ENCODE data around the gene CHRND.
"Not testable (repeated sequence)": the region's sequence is repeated elsewhere in the genome, so short reads cannot be mapped to it uniquely, and the experiment has no call there.

The CHRND gene

GRCh38 chr2:232541961-232542714 lies 16.2 kb downstream of the CHRND start:
- DNase-seq (ENCODE audit: low read depth, low spot score) = no peak

GRCh38 chr2:232542715-232543467 lies 16.9 kb downstream of the CHRND start:
- DNase-seq (ENCODE audit: low read depth, low spot score) = no peak

DNA sequence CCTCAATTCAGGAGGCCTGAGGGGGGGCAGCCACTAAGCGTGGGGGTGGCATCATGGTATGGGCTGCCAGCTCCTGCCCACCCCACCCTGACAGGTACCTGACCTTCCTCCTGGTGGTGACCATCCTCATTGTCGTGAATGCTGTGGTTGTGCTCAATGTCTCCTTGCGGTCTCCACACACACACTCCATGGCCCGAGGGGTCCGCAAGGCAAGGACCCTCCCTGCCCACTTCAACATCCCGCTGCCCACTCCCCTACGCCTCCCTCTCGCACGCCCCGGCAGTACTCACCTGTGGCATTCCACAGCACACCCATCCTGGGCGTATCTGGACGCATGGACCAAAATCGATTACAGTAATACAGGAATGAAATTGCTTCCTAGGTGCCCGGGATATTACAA lies 17.5 kb downstream of the CHRND start:
- no peak for DNase-seq (ENCODE audit: low read depth, low spot score)

DNA sequence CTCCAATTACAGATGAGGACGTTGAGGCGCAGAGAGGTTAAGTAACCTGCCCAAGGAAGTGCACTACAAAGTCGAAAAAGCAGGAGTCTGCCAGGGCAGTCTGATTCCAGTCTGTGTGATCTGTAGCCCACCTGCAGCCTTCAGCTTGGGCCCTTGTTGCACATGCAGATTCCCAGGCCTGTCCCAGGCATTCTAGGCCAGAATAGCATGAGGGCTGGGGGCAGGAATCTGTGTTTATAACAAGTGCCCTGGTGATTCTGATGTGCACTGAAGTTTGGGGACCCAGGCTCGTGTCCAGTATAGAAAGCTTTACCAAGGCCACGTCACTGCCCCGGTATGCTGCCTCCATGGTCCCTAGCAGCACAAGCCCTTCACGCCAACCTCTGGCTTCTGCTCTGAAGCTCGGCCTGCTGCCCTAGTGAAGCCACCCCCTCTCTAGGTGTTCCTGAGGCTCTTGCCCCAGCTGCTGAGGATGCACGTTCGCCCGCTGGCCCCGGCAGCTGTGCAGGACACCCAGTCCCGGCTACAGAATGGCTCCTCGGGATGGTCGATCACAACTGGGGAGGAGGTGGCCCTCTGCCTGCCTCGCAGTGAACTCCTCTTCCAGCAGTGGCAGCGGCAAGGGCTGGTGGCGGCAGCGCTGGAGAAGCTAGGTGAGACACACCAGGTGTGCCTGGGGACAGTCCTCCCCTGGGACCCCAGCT lies 18.1 kb downstream of the CHRND start:
- DNase-seq (ENCODE audit: low read depth, low spot score) = no peak

GRCh38 chr2:232544674-232545073 lies 18.7 kb downstream of the CHRND start:
- DNase-seq (ENCODE audit: low read depth, low spot score) = no peak

- DNase-seq (ENCODE audit: low read depth, low spot score) = no peak
These were observed 19.8 kb downstream of the CHRND start for GRCh38 chr2:232545511-232546375.

DNA sequence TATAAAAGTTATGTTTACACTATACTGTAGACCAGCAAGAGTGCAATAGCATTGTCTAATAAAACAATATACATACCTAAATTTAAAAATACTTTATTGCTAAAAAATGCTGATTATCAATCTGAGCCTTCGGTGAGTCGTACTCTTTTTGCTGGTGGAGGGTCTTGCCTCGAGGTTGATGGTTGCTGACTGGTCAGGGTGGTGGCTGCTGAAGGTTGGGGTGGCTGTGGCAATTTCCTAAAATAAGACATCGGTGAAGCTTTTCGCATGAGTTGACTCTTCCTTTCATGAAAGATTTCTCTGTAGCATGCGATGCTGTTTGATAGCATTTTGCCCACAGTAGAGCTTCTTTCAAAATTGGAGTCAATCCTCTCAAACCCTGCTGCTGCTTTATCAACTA lies 22.0 kb downstream of the CHRND start:
- DNase-seq (ENCODE audit: low read depth, low spot score) = no peak

- DNase-seq (ENCODE audit: low read depth, low spot score) = no peak
These were observed 23.8 kb downstream of the CHRND start for GRCh38 chr2:232549655-232550353.

GRCh38 chr2:232550354-232551249 lies 24.6 kb downstream of the CHRND start, which contains the start of the genes EIF4E2 and TIGD1:
Gene EIF4E2, plus strand, starts transcription at chr2:232550689. Its CDS starts 36 bp downstream, at chr2:232550725.
Gene TIGD1, minus strand, starts transcription at chr2:232550557. Its CDS starts 675 bp downstream, at chr2:232549882.
- DNase-seq (ENCODE audit: low read depth, low spot score) = peak; percentile 87

DNA sequence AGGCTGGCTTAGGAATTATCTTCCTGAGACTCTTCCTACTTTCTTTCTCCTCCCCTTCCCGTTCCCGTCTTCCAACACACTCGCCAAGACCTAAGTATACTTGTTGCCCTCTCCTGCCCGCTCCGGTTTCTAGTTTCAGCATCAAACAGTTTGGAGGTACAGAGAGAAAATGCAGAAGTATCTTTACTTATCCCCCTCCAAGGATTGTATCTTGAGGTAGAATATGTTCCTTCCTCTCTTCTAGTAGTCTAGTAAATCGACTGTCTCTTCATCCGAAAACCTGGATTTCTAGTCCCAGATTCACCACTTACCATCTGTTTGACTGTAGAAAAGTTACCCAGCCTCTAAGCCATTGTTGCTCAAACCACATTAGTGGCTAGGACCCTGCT lies 25.3 kb downstream of the CHRND start:
- no peak for DNase-seq (ENCODE audit: low read depth, low spot score)

DNA sequence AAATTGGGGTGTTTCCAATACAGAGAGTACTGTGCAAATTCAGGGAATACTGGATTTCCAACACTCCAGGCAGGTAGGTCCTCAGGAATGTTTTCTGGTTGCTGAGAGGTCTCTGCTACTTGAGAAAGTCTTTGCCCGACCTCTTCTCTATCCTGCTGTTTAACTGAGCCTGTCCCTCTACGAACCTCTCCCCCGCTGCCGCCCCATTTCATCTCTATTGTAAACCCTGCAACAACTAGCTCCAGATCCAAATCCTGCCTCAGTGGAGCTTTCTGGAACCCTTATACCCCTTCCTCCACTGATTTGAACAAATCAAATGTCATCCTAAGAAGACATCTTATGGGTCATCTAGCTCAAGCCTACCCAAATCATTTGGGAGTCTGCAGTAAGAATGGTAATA lies 25.8 kb downstream of the CHRND start:
- DNase-seq (ENCODE audit: low read depth, low spot score) = no peak

- DNase-seq (ENCODE audit: low read depth, low spot score) = no peak
These were observed 30.5 kb downstream of the CHRND start for GRCh38 chr2:232556426-232556825.

DNA sequence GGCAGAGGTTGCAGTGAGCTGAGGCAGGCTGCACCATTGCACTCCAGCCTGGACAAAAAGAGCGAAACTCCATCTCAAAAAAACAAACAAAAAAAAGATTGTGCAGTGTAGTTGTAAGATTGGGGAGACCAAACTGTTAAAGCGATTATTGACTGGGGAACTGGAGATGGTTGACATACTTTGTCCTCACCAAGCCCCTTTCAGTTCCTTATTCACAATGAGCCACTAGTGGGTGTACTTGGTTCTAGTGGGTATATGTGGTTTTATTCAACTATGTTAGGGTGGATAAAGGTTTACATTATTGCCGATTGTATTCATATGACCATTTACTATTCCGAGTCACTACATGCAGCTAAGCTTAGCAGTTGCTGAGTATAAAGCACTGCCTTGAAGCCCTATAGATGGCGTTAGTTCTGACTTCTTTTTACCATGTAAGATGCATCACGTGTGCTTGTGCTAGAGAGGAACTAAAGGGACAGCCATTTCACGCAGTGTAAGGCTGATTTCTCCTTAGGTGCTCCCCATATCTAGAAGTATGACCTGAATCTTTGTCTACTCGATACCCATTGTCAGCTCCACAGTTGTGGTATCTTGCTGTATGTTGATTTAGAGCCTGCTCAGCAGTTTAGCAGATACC lies 36.7 kb downstream of the CHRND start:
- DNase-seq (ENCODE audit: low read depth, low spot score) = no peak

DNA sequence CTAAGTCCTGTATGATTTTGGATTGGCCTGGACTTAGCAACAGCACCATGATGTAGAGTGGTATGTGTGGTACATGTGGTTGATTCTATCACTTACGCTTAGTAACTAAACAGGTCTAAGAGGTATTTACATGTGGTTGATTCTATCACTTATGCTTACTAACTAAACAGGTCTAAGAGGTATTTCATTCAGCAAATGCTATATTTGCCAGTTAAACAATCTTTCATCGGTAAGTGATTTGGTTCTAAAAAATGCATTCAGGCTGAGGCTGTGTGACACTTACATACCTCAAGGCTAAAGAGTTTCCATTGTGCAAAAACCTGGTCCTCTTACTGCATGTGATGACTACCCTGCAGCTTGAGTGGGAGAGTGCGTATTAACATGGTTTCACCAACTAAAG lies 37.6 kb downstream of the CHRND start:
- no peak for DNase-seq (ENCODE audit: low read depth, low spot score)

GRCh38 chr2:232567721-232568120 lies 41.8 kb downstream of the CHRND start:
- DNase-seq (ENCODE audit: low read depth, low spot score) = no peak

DNA sequence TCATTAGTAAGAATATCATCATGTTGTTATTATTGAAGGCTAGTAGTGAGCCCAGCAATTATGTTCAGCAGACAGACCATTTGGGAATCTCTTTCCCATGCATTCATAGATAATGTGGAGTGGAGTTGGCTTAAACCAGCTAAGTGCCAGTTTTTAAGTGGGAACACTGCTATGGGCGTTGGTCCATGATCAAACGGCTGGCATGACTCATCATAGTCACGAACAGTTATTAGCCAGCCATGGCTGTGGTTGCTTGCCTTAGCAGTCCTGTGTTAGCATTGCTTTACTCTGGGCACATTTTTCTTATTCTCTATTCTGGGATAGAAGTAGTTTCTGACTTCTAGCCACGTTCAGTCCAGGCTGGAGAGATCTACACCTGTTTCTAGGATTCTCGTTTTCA lies 42.2 kb downstream of the CHRND start:
- DNase-seq (ENCODE audit: low read depth, low spot score) = no peak

DNA sequence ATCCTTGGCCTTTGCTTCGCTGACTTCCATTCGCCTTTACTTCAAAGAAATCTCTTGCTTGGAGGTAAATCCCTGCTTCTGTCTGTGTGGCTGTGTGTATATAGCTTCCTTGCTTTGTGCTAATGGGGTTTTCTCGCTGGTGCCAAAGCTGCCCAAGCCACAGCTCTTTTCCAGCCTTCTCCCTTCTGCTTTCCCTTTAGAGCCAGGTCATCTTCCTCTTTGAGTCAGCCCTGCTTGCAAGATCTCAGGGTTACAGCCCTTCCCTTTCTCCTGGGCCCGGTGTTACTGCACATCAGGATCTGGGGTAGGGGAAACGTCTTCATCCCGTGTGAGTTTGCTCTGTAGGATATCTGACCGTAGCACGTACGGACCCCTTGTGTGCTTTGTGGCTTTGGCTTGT lies 43.6 kb downstream of the CHRND start:
- DNase-seq (ENCODE audit: low read depth, low spot score) = no peak

- not testable (repeated sequence) for DNase-seq (ENCODE audit: low read depth, low spot score)
These were observed 44.5 kb downstream of the CHRND start for GRCh38 chr2:232570481-232570880.

- no peak for DNase-seq (ENCODE audit: low read depth, low spot score)
These were observed 45.1 kb downstream of the CHRND start for GRCh38 chr2:232571026-232571474.
